GM18517 (cell line): ENCODE measurements around the gene PLCL1.
A peak's percentile ranks its signal among the peaks of the same experiment; 100 is the strongest.

ENCODE experiments used
- ATAC-seq: cut with Tn5 transposase; IDR thresholded peaks from one replicate; pipeline ENCODE4 v1.9.1; 2021; ENCODE audit warnings: mild to moderate bottlenecking, moderate library complexity; ENCODE audit not compliant: unreplicated experiment

PLCL1 gene

DNA sequence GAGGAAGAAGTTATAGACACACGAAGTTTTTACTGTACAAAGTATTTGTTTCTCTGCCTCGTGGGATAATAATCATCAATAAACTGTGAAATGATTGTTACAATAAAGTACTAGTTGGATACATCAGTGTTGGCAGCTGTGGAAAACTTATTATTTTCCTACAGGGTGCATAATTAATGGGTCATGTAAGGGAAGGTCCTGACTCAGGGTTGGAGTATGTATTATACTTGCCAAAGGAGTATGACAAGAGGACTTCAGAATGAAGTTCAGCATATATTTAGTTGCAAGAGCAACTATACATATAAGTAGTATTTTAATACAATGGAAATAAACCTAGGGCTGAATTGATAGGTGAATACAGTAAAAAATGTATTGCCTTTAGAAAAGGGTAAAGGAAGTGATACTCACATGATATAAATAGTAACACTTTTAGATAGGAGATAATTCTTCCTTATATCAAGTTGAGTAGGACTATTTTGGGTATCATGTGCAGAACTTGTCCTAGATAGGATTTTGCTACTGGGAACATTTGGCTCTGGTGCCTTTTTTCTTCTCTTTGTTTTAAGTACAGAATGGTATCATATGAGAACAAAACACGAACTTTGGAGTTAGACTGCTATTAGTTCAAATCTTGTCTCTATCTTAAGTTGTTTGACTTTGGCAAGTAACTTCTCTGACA, 79.1 kb downstream of the PLCL1 start:
- no peak for ATAC-seq

DNA sequence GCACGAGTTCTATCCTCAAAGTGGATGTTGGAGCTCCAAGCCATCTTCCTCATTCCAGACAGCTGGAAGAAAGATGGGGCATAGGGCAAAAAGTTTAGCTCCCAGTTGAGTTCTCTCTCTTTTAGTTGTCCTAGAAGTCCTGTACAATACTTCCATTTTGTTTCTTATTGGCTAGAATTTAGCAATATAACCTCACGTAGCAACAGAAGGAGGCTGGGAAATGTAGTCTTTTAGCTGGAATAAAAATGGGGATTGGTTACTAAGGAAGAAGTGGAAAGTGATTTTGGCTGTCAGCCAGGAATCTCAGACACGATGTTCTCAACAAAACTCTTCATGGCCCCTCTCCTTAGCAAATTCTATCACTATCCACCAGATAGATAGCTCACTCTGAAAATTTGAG, 79.9 kb downstream of the PLCL1 start:
- ATAC-seq = no peak

DNA sequence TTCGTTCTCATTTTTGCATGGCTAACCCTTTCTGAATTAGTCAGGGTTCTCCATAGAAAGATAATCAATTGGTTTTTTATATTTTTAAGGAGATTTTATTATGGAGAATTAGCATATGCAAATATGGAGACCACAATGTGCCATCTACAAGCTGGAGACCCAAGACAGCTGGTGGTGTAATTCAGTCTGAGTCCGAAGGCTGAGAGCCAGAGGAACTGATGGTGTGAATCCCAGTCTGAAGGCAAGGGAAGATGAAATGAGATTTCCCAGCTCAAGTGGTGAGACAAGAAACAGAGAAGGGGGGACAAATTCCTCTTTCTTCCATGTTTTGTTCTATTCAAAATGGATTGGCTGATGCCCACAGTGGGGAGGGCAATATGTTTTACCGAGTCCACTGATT, 80.7 kb downstream of the PLCL1 start:
- ATAC-seq = no peak

DNA sequence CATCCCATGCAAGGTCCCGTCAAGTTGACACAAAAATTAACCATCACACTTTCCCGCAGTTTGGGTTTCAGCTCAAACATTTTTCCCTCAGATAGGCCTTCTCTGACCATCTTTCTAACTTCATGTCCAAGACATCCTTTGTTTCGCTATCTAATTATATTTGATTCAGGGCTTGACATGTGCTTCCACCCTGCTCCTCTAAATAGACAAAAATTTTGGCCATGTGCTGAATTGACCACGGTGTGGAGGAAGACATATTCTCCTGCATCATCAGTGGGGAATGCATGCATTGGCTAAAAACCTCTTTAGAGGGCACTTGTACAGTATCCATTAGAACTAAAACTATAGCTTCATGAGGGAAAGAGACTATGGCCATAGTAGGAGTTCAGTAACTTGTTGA, 81.2 kb downstream of the PLCL1 start:
- no peak for ATAC-seq

DNA sequence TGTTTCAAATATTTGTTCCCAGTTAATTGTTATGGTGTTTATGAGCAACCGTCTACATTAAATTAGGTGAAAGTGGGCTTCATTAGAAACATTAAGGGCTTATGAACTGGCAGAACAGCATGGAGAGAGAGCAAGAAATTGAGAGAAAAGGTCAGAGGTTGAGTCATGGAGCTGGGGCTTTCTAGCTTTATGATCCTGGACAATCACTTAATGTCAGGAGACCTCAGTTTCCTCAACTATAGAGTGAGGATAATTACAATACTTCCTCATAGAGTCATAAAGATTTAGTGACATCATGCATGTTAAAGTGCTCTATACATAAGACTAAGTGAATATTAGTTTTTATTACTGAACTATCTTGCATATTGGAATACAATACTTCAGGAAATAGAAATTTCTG, 83.9 kb downstream of the PLCL1 start:
- no peak for ATAC-seq

DNA sequence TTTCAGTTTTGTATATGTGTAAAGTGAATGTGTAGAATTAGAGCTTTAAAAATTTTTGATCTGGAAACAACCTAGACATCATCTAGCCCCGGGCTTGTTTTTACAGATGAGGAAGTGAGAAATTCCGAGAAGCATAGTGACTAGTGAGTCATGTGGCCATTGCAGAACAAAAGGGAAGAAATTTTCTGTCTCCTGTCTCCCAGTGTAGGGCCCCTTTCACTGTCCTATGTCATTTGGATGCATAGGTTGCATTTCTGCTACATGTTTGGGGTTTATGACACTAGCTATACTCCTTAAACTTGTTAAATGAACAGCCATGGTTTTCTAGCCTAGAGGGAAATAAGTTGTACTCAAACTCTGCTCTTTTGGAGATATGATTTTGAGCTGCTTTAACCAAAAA, 84.6 kb downstream of the PLCL1 start:
- peak; percentile 99 for ATAC-seq

DNA sequence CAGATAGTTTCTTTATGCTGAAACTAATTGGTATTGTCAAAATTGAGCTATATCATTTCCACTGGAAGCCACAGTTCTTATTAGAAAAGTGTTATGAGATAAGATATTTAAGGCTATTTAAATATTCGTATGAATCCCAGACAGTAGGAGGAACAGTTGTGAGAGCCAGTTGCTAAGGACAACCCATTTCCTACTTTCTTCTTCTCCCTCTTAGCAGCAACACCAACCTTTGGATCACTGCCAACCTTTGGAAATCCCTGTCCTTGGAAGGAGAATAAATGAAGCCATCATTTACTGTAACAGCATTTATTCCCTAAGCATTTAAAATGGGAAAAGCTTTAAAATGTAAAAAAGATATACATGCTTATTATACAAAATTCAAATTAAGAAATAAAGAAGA, 85.8 kb downstream of the PLCL1 start:
- ATAC-seq = no peak

DNA sequence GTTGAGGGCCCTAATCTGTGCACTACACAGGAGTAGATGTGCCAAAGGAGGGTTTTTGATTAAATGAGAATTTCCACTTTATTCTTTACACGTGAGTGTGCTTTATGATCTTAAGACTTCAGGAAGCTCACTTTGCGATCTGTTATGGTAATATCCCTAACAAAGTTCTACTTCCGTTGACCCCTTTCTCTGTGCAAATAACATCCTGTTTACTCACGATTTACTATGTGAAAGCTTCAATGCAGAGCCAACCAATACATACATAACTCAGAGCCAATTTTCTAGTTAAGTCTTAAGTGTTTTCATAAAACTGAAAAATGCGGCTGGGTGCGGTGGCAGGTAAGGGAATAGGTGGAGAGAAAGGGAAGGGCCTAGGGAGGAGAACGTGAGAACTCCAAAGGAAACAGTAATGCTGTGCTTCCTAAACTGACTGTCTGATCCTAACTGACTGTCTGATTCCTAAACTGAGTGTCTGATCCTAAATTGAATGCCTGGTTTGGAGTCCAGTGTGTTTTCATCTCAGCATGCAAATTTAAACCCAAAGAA, 87.6 kb downstream of the PLCL1 start:
- ATAC-seq = no peak

DNA sequence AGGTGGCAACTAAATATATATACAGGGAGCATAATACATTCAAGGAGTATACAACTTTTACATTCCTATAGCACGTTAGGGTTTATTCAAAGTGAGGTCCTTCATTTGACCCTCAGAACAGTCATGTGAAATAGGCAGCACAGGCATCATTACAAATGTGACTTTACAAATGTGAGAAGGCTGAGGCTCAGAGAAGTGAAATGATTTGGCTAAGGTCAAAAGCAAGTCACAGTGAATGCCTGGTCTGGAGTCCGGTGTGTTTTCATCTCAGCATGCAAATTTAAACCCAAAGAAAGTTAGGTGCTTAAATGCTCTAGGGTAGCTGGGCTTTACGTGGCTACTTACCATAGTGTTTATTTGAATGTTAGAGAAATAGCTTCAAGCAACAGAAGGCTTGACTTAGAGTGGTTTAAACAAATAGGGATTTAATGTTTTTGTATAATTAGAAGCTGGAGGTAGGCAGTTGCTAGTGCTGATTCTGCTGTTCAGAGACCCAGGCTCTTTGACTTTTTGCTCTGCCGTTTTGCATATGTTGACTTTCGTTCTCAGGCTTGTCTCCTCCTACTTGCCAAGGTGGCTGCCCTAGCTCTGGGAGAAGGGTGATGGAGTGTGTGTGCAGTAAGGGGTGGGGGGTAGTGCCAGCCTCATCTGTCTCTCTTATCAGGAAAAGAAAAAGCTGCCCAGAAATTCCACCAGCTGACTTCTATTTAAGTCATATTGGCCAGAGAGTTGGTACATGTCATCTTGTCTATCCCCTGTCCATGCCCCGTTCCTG, 89.2 kb downstream of the PLCL1 start:
- no peak for ATAC-seq

DNA sequence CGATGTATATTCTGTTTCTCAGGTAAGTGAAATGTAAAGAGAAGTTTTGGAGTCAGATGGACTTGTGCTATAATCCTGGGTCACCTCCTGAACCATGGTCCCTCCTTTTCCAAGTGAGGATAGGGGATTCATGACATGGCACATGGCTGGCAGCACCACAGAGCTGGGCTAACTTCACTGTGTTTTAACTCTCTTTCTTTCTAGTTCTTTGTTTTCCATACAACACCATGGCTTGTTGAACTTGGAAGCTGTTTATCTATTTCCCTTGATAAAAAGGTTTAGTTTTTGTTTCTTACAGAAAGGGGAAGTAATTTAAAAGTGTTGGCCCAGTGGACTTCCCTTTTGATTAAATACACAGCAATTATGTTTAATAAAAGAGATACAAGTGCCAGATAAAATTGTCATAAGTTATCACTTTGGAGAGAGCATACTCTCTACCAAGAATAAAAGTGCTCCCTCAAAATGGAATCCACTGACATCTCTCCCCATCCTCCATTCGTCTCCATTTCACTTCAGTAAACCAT, 90.4 kb downstream of the PLCL1 start:
- no peak for ATAC-seq

DNA sequence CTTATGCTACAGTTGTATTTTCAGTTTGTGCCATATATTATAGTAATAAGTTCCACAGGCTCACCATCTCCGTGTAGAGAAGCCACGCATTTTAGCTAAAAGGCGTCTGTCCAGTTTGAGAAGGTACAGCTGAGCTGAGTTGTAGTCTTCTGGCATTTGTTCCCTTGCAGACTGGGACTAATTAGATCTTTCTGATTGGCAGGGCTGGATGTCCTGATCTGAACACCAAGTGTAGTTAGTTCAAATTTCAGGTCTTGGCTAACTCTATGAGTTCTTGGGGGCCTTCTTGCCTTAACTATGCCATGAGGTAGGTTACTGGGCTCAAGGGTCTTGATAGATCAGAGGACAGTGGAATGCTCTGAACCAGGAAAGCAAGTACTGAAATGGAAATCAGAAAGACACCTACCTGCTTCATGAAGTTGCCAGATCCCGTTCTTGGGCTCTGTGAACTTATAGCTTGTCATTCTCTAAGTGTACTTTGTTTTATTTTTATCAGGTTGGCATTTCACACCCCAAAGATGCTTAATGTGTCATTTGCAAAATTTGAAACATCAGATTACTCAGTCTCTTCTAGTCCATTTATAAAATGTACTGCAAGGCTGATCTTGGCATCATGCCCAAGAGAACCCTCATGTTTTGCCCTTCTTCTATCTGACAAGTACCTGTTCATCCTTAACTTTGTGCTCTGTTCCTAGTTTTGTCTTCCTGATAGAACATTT, 93.7 kb downstream of the PLCL1 start:
- ATAC-seq = no peak

DNA sequence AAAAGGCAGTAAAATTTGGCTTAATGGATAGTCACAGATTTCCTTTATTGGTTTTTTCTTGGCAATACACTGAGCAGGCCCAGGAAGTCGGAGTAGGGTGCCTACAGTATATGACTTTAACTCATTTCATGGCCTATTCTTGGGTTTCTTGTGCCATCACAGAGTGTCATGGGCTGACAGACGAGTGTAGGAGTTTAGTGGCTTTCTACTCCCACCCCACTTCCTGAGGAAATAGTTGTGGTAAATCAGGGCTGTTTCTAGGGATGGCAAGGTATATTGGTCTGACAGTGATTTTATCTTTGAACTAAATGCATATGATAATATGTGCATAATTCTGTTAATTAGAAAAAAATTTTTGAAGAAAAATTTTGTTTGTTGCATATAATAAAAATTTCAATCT, 100.1 kb downstream of the PLCL1 start:
- ATAC-seq = no peak

DNA sequence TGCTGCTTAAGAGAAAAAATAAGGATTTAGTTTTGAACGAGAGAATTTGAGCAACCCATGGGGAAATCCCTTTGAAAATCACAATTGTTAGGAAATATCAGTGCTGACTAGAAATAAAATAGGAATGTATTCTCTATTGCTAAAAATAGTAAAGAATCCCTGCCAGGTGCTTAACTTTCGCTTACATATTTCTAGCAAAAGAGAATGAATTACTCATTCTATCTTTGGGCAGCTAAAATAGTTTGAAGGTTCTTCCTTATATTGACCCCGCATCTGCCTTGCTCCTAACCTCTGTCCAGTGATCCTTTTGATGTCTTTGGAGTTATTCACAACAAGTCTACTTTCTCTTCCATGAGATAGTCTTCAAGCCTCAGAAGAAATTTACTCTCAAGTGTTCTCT, 103.8 kb downstream of the PLCL1 start:
- ATAC-seq = no peak

DNA sequence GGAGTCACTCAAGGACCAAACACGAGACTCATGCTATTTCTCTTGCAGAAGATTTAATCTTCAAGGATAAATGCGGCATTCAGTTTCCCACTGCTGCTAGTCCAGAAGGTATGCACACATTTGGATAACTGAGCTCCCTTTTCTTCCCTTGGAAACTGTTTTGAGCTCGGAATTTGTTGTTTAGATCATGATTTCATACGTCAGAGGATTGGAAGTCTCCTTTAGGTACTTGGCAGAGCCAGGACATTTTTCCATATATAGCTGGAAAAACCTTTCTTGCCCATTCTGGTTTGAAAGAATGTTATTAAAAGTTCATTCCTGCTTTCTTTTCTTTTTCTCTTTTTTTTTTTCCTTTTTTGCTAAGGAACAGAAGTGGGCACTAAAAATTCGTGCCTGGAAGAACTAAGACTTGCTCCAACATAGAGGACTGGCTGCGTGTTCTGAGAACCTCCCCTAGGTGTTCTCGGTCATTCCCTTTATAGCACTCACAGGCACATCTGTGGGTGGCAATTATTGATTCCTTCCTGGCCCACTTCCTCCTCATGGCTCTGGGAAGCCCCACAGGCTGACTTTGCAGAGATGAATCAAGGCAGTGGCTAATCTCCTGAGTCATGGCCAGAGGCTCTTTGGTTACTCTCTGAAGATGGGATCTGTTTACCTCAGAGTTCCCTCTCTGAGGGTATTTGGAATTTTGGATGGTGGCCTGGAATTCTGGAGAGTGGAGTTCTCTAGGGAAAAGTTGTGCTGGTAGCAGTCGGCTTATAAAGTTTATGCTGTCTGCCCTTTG, 104.8 kb downstream of the PLCL1 start:
- no peak for ATAC-seq

DNA sequence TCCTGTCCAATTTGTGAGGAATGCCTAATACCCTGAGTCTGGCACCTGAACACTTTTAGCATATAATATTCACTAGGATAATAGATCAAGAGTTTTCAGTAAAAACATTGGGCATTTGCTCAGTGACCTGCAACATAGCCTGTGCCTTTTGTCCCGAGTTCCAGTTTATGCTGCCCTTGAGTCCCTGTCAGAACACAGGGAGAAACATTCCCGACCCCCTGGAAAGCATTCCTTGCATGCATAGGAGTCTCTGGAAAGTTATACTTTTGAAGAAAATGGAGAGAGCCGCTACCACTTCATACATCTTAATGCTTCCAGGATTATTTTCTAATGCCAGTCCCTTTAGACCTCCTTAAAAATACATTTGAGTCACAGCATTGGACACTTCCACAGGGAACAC, 107.3 kb downstream of the PLCL1 start:
- no peak for ATAC-seq

DNA sequence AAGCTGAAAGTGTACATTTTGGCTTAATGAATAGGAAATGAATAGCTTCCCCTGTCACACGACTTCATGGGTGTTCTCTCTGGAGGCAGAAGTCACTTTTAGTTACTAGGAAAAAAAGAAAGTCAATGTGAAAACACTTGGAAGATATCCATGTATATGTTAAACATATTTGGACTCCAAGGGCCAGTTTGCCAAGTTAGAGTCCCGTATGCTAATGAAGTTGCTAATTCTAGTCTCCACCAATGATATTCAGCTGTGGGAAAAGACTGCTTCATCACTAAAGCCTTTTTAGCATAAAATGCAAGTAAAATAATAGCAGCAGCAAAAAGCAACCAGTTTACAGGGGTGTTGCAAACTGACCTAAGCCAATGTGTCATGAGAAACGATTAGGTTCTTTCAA, 108.7 kb downstream of the PLCL1 start:
- no peak for ATAC-seq

DNA sequence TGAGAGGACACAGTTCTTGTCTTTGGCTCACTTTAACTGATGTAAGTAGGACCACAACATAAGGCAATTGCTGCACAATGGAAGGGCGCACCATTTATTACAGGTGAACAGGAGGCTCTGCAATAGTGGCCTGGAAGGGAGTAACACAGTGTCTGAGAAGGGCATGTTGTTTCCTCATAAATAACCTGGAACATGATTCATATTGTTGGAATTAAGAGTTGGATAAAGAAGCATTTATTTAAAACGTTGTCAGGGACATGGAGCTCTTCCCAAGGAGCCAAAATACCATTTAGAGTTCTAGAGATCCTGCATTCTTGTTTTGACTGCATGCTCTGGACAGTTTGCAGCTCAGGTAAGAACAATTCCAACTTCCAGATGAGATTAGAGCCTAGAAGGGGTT, 110.4 kb downstream of the PLCL1 start:
- no peak for ATAC-seq

DNA sequence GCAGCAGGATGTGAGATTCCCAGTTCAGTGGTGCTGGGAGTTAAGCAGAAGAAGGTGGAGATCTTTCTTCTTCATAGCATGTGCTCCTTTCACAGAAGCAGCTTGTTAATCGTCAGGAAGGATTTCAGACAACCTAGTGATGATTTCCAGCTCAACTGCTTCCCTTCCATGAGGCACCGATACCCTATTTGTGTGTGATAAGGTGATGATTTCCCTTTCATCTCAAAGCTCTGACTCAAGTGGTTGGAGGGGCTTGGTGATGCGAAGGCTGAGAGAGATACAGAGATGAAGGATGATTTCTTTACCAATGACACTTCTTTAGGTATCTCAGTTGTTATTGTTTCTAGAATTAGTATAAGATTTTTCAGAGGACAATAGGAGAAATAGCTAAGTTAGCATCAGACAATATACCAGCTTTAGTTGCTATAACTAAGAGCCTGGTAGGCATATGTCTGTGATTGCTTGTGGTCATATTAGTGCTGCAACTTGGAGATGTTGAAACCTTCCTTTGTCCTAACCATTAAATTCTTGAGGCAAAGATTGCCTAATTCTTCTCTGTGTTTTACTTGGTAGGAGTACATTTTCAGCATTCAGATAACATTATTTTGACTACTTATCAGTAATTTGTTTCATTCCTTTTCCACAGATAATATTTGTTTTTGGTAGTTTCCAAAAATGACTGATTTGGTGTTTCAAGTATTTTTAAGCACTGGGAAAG, 111.3 kb downstream of the PLCL1 start:
- ATAC-seq = no peak

DNA sequence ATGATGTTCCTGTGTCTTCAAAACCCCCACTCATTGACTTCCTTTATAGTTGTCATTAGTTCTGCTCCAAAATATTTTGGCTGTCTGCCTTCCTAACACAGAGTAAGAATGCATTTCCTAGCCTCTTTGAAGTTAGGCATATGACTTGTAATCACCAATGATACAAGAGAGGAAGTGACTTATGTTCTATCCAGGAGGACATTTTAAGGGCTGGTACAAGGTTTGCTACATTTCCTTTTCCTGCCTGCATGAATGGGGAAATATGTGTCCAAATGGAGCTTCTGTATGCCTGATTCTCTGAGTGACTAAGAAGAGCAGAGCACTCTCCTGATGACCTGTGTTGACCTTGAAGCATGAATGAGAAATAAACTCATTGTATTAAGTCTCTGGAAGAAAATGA, 115.1 kb downstream of the PLCL1 start:
- ATAC-seq = no peak

DNA sequence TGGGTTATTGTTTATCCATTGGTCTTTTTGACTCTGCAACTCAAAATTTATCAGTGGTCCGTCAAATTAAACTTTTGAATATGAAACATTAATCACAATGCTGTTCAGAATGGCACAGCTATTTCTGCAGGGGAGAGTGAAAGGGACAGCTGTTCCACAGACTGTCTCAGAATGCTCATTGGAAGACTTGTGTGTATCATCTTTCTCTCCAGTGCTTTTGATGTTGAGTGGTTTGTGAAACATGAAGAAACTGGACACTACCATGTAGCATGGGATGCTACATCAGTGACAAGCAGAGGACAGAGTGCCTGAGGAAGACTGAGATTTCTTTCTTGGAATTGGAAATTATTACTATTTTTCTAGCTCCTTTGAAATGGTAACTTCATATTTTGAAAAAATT, 115.7 kb downstream of the PLCL1 start:
- no peak for ATAC-seq
